ENCODE results near the gene UROC1.

Gene UROC1

DNA sequence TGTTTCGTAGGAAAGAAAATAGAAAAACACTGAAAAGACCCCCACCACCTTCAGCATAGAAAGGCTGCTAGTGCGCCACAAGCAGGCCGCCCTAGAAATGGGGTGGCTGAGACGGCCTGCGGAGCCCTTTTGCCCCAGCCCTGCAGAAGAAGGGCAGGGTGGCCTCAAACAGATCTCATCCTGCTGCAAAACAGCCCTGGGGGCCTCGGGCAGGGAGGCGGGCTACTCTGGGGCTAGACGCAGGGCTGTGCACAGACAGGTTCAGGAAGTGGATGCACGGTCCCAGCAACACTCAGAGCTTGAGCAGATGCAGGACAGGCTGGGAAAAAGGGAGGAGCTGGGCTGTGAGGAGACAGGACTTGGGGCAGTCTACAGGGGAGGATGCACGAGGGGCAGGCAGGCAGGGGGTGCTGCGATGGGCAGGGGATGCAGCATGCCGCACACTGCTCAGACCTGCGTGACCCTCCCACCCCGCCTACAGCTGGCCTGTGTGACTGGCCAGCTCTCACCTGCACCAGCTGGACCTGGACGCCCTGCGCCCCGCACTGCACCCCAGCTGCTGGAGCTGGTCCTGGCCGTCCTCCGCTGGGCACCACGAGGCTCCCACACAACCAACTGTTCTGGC lies 76.2 kb downstream of the UROC1 start:
- no peak for DNase-seq (ENCODE audit: low read depth, low spot score)

DNA sequence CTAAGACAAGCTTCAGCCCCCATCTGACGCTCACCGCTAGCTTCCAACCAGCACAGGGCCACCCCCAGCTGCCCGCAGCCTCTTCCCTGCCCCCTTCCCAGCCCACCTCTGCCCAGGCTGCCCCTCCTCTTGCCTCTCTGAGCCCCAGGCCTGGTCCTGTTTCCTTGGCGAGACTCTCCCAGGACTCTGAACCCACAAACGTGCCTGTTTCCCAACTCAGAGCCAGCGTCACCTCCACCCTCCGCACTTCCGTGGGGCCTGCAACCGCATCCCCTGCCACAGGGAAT lies 76.9 kb downstream of the UROC1 start:
- DNase-seq (ENCODE audit: low read depth, low spot score) = no peak

DNA sequence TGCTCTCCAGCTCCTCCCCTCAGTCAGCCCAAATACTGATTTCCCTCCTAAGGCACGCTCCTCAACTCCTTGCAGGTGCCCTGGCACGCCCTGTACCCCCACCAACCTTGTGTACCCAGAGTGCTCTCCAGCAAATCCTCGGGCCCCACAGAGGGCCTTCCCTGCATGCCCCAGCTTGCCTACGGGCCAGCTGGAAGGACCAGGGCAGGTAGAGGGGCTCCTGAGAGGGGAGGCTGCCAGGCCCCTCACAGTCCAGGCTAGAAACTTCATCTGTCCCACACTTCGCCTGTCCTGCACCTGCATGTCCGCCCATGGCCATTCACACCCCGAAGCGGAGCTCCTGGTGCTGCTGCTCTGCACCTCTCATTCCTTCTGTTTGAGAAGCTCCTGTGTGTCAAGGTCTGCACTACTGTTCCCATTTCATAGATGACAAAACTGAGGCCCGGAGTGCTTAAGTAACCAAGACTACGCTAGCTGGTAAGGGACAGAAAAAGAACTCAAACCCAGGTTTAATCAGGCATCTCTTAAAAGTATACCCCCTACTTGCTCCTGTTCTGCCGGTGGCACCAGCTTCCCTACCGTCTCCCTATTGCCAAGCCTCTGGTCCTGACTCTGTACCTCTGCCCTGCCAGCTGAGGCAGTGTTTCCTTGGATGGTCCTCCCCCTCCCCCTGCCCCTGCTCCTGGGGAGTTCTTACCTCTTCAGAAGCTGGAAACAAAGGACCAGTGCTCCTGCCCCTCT lies 77.4 kb downstream of the UROC1 start:
- no peak for DNase-seq (ENCODE audit: low read depth, low spot score)

DNA sequence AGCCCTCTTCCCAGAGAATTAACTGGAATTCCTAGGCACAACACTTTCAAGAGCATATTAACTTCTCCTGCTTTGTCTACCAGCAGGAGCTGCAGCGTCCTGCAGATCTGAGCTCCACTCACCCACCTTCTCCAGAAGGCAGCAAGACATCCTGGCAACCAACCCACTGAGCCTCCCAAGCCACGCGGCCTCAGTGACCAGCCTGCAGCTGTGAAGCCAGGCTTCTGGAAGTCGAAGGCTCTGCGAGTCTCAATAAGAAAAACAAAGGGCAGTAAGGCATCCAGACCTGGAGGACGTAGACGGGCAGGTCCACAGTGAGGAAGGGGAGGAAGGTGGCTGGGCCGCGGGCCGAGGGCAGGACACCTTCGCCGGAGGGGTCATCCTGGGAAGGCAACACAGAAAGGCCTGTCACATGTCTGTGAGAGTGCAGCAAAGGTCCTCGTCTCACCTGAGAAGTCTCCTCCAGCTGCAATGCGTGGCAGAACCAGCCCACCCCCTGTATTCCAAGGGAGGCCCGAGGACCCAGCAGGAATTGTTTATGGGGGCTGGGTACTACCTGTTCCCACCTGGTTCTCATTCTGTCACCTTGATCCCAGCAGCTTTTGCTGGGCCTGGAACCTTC lies 78.1 kb downstream of the UROC1 start:
- no peak for DNase-seq (ENCODE audit: low read depth, low spot score)

DNA sequence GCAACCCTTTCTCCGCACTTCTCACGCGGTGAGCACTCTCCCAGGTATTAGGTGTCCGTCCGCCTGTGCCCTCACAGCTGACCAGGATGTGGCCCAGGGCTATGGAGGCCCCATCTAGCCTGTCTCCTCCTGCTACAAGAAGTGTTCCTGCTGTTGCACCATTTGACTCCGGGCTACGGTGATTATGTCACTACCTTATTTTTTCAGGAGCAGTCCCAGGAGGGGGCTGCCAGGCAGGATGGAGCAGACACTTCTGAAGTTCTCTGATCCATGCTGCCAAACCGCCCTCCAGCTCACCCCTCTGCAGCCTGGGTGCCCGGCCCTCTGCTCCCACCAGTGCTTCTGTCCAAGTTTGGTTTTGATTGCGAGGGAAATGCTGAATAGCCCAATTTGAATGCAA lies 78.8 kb downstream of the UROC1 start:
- no peak for DNase-seq (ENCODE audit: low read depth, low spot score)

DNA sequence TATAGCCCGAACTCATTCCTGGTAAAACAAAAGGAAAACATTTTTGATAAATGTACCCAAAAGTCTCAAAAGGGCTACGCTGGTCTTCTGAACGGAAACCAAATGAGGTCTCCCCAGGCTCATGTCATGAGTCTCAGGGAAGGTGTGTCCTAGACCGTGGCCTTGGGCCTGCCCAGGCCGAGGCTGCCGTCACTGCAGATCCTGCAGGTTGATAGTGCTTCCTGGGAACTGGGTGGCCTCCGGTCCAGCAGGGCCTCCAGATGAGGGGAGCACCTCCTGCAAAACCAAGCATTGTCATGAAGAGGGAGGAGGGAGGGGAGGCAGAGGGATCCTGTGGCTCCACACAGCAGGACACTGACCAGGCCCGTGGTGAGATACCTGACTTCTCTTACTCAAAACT lies 79.4 kb downstream of the UROC1 start:
- DNase-seq (ENCODE audit: low read depth, low spot score) = no peak

DNA sequence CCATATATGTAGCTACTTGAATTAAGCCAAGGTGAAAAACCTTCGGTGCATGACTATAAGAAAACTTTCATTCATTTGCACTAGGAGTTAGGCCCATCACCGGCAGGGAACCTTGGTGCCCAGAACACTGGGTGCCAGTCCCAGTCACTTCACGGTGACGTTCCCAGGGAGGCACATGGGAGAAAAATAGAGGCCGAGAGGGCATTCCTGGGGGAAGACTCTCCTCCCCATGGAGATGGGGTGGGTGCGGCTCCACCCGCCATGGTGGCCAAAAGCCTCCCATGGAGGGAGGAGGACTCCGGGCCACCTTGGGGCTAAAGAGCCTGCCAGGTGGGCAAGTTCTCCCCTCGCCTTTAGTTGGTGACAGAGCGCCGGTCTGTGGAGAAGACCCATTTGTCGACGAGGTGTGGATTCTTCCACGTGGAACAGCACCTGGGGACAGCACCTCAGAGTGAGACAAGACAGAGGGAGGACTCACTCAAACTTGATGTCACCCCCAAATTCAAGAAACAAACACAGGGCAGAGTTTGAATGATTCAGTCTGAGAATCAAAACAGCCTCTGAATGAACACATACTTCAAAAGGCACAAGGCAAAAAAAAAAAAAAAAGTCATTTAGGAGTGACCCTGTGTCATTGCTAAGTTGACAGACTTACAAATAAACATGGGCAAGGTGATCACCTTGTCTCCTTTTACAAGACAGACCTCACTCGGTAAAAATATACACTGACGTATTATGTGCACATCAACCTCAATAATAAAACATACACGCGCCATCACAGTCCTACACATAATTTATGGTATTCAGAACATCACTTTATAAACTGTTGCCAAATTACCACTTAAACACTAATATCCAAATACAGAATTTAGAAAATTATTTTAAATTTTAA lies 80.5 kb downstream of the UROC1 start:
- DNase-seq (ENCODE audit: low read depth, low spot score) = no peak

DNA sequence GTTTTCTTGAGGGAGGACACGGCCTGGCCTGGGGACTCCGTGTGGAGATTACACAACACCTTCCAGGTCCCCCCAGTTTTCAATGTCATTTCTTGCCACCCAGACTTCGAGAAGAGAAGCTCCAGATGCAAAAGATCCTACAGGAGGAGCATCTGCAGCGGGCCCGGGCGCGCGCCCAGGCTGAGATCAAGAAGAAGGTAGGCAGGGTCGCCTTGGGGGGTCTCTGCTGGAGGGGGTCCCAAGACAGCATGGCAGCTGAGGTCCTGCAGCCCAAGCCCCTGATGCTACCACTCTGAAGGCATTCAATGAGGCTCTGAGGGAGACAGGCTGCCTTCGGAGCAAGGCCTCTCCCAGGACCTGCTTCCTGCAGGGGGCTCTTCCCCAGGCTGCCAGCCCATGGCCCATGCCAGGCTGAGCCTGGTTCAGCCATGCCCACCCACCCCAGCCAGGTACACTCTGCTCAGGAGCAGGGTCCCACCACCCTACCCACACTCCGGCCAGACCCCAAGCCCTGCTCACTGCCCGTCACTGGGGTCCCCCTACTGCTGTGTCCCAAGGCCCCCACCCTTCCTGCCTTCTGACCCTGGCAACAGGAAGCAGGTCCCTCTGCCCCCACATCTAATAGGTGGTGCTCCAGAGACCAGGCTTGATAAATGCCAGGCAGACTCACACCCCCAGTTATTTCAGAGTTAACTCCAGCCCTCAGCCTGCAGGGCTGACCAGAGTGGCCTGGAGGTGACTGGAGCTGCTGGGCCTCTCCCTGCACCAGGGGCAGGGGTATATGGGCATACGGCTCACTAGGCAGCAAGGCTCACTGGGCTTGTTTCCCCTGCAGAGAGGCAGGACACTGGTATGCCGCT lies 81.9 kb downstream of the UROC1 start:
- no peak for DNase-seq (ENCODE audit: low read depth, low spot score)

DNA sequence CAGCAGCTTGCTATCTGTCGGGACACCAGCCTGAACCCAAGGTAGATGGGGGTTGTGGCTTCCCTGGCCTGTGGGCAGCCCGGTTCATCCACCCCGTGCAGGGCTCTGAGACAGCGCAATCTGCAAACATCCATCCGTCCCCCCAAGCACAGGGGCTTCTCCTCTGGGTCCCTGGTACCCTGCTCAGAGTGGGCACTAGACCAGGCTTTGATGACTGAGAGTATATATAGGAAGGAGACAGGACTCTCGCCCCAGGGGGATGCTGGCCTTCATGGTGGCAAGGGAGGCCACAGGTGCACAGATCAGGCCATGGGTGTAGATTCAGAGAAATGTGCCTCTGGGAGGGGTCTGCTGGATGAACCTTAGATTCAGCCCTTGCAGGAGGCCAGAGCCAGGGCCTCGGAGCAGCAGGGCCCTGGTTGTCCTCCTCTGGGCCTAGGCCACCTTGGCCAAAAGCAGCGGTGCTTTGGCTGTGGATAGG lies 82.6 kb downstream of the UROC1 start:
- DNase-seq (ENCODE audit: low read depth, low spot score) = no peak

DNA sequence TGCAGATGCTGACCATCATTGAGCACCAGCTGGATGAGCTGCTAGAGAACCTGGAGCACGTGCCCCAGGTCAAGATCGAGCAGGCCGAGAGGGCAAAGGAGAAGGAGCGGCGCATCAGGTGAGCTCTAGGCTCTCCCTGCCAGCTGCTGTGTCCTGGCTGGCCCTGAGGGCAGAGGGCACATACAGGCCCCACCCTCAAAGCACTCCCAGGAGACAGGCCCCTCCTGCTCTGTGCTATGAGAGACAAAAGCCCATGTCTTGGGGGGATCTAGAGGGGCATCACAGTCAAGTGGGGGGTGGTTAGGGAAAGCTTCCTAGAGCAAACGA lies 83.3 kb downstream of the UROC1 start:
- no peak for DNase-seq (ENCODE audit: low read depth, low spot score)

DNA sequence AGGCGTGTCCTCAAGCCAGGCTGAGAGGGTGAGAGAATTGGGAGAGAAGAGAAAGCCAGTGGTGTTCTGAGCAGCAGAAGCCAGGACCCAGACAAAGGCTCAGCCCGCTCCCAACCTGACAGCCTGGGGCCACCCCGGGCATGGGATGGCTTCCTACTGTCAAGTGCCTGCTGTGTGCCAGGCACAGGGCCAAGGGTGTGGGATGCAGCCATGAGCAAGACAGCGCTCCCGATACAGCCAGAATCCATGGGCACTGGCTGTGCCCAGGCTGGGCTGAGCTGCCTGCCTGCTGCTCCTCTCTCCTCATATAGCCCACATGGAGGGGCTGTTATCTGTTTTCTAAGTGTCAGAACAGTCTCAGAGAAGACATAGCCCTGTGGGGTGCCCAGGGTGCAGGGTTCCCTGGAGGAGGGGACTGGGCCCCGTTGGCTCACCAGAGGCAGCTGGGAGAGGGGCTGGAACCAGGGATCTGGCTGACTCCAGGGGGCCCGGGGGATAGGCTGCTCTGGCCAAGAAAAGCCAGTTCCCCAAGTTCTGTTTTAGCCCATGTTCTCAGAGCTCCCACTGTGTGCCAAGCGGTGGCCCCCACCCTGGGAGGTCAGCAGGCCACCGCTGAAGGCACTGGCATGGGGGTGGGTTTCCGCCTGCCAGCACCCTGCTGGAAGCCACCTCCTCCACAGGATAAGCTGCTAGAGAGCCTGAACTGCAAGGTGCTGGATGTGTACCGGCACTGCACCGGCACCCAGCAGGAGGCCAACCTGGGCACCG lies 83.9 kb downstream of the UROC1 start:
- no peak for DNase-seq (ENCODE audit: low read depth, low spot score)

DNA sequence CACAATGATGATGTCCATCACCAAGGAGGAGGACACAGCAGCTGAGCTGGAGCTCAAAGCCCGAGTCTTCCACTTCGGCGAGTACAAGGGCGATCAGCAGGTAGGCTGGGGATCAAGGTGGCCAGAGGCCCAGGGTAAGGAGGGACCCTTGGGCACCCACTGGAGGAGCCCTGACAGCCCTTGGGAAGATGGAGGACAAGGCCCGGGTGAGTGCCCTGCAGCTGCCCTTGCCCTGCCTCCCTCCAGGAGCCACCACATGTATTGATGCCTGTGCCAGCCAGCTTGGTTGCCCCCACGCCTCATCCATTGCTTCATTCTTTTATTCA lies 84.5 kb downstream of the UROC1 start:
- no peak for DNase-seq (ENCODE audit: low read depth, low spot score)

DNA sequence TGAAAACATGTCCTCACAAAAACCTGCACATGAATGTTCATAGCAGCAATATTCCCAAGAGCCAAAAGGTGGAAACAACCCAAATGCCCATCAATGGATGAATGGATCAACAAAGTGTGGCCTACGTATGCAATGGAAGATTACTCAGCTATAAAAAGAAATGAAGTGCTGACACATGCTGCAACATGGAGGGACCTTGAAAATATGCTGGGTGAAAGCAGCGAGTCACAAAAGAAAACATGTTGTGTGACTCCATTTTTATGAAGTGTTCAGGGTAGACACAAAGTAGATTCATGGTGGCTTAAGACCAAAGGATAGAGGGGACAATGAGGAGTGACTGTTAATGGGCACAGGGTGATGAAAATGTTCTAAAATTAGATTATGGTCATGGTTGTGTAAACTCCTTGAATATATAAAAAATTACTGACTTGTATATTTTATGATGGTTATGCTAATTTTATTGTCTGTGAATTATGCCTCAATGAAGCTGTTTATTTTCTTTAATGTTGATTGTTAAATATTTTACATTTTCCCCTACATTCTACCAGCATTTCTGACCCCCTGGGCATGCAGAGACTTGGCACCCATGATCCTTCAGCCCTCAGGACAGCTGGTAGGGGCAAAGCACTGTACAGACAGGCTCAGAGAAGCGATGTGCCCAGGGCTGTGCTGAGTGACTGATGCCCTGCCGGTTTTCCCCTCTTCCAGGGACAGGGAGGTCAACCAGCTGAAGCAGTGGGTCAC lies 85.0 kb downstream of the UROC1 start:
- DNase-seq (ENCODE audit: low read depth, low spot score) = no peak

All from ELF-1 (cell line).